Fibroblast of skin of right quadriceps (primary cell): ENCODE results near the gene MUC13.

ENCODE experiments used
- DNase-seq: peaks from one replicate; pipeline ENCODE4 v3.0.0-alpha.2; 2013

The MUC13 gene

GRCh38 chr3:124895756-124896155 is 38.8 kb downstream of the MUC13 start:
- no peak for DNase-seq

DNA sequence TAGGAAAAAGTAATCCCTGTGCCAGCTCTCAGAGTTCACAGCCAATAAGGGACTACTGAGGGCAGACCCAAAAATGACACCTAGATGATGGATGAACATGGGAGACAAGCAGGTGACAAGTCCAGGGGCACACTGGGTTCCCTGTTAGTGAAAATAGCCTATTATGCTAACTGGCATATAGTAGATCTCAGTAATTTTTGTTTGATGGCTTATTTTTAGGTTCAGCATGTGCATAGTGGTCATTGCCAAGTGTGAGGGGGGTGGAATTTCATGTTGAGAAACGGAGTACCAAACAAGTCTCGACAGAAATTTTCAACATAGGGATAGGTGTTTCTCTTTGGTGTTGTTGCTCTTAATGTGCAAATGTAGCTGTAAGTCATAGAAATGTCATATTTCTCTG is 41.0 kb downstream of the MUC13 start:
- DNase-seq: no peak

- no peak for DNase-seq
These were observed 43.9 kb downstream of the MUC13 start for GRCh38 chr3:124890573-124891190.

DNA sequence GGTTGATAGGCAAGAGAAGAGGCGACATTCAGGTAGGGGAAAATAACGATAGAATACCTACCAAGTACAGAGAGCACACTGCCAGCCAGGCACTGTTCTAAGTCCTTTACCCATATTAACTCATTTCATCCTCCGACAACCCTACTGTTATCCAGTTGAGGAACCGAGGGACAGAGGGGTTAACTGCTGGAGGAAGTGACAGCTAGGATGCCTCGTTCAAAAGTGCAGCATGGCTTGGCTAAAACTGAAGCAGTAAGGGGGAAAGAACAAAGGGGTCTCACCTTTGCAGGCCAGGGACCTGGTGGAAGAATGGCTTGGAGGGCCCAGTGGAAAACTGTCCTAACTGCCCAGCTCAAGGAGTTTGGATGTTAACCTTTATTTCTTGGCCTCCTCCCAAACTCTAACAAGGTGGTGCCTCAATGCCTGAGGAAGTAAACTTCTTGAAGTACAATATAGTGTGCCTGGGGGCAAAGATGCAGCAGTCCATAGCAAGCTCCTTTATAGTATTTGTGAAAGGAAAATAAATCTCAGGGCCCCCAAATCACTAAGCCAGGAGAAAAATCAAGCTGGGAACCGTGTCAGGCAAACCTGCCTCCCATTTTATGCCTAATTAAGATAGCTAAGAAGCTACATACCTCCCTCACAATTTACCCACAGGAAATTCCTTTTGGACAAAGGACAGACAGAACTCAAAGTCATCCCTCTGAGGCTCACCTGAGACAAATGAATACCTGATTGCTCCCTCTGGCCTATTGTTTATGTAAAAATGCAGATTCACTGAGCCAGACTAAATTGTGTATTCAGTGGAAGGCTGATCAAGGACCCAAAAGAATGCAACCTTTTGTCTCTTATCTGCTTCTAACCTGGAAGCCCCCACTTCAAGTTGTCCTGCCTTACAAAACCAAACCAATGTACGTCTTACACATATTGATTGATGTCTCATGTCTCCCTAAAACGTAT is 45.8 kb downstream of the MUC13 start:
- DNase-seq: no peak

- no peak for DNase-seq
These were observed 46.6 kb downstream of the MUC13 start for GRCh38 chr3:124887932-124888298.

- DNase-seq: peak; percentile 75
These were observed 47.2 kb downstream of the MUC13 start, which contains the start of gene ITGB5 for GRCh38 chr3:124887177-124887931. ITGB5 (minus strand) TSS chr3:124887365; CDS start chr3:124887000, 365 bp downstream.

- DNase-seq: peak; percentile 31
These were observed 48.1 kb downstream of the MUC13 start for GRCh38 chr3:124886168-124887056.

DNA sequence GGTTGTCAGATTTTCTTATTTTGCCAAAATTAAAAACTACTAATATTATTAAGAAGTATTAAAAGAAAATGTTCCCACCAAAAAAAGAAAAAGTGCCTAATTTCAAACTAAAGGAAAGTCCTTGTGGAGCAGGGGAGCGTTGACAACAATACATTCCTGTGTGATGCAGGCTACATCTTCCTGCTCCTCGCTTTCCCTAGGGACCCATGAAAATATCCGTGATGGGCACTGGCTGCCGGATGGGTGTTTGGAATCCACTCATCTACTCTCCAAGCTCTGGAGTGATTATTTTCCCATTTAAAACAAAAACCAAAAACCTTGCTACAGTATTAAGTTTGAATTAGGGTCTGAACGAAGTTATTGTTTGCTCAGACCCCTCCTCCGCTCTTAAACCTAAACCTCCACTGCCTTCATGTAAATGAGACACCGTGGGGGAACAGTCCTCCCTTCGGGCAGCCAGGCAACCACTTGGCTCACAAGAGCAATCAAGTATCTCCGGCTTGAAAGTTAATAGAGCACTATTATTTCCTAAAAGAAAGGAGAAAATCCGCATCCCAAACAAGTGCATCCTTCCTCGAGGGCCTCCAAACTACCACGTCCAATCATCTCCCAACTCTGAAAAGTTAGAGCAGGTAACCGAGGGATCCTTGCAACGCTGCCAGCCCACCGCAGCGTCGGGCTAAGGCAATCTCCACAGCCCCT is 48.9 kb downstream of the MUC13 start:
- peak; percentile 63 for DNase-seq

GRCh38 chr3:124884474-124885101 is 50.0 kb downstream of the MUC13 start:
- no peak for DNase-seq

DNA sequence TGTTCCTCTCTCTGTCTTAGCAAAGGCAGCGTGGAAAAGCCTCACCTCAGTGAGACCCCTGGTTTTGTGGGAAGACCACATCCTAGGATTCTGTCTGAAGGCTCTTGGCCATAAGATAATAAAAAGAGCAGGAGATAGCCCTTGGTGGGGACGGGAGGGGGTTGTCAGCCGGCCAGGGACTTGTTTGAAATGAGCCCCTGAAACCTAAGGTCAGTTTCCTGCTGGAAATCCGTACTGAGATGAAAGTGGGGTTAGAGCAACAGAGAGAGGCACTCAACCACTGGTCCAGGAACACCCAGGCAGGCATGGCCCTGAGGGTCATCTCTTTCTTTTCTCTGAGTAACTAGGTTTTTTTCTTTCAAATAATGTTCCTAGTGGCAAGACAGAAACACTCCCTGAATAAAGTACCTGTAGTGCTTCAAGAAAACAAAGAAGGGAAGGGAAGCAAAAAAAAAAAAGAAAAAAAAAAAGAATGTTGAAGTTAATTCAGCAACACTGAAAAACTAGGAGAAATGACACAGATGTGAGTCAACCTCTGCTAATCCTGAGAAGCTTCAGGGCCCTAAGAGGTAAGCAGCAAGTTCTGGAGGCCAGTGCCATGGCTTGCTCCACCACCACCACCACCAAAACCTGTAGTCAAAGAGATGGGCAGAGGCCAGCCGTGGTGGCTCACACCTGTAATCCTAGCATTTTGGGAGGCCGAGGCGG is 50.6 kb downstream of the MUC13 start:
- DNase-seq: no peak

GRCh38 chr3:124882816-124883747 is 51.5 kb downstream of the MUC13 start:
- DNase-seq: peak; percentile 50

DNA sequence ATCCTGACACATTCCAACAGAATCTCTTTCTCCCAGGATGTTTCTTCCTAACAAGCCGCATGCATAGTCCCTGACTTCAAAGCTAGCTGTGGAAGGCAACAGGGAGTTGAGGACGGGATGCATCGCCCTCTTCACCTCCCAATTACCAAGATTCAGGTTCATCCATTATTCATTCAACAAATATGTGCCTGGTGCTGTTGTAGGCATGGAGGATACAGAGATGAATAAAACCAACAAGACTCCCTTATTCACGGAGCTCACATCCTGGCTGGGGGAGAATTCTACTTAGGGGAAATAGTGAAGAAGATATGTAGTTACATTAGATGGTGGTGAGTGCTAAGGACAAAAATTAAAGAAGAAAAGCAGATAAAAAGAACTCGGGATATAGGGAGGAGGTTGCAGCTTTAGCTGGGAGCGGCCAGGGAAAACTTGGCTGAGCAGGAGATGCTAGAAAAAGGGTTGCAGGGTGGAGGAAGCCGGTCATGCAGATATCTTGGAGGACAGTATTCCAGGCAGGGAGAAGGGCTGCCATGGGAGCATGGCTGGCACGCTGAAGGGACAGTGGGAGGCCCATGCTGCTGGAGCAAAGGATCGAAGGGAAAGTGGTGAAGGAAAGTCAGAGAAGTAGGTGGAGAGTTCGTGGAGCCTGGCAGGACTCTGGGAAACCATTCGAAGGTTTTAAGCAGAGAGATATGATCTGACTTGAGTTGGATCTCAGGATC is 52.4 kb downstream of the MUC13 start:
- DNase-seq: peak; percentile 13

DNA sequence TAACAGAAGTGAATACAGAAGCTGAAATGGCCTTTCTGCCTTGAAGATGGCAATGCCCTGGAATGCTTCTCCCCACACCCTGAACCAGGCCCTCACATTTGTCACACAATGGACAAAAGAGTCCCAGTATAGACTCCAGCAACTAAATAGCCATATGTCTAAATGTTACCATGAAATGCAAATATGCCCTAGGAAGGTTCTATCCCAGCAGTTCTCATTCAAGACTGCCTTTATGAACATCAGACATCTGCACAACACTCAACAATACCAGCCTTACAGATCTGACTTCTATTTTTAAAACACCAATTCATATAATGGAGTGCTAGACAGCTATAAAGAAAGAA is 55.2 kb downstream of the MUC13 start:
- DNase-seq: no peak

- DNase-seq: peak; percentile 95
These were observed 55.8 kb downstream of the MUC13 start for GRCh38 chr3:124878561-124879336.

DNA sequence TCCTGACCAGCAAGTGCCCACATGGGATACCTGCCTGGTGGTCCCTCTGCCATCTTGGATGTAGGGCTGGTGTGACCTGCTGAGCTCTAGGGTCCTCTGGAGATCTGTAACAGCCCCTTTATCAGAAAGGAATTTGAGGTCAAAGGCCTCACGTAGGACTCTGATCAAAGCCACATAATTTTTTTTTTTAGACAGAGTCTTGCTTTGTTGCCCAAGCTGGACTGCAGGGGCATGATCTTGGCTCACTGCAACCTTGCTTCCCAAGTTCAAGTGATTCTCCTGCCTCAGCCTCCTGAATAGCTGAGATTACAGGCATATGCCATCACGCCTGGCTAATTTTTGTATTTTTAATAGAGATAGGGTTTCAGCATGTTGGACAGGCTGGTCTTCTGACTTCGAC is 56.9 kb downstream of the MUC13 start:
- DNase-seq: no peak

- no peak for DNase-seq
These were observed 58.1 kb downstream of the MUC13 start for GRCh38 chr3:124876401-124876878.

DNA sequence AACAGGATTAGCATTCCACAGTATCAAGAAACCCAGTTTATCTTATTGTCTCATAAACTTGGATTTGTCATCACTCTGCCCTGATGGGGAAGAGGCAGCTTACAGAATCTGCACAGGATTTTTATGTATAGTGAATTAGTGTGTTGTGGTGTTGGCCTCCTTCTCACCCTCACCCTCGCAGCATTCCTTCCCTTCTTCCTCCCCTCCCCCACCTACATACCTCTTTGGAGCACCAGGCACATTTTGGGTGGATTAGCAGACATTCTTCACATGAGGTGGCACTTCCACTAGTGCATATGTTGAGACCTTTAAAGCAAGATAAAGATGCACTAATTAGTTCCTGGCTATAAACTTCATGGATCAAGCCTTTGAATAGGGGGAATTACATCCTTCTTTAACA is 61.3 kb downstream of the MUC13 start:
- DNase-seq: peak; percentile 66

GRCh38 chr3:124867511-124867910 is 67.0 kb downstream of the MUC13 start:
- no peak for DNase-seq
